Stimulated activated naive CD8-positive, alpha-beta T cell treated with anti-CD3 and anti-CD28 coated beads, Interleukin-15, Interleukin-2, amounts not matched to agents 100 U/mL and 50 U/mL, for 24 hours (primary cell): Measurements from ENCODE around the gene ASPG.

Experiments used
- ATAC-seq: fragments of 150-1000 bp; cut with Tn5 transposase; one replicate; pipeline ENCODE4 v1.10.0; 2021
- DNase-seq: peaks from one replicate; pipeline ENCODE4 v3.0.0; 2021

ASPG gene

GRCh38 chr14:104162495-104162894, 77.0 kb downstream of the ASPG start:
- ATAC-seq, result no peak
- DNase-seq, result no peak

- no peak for ATAC-seq
- no peak for DNase-seq
These were observed 78.0 kb downstream of the ASPG start for GRCh38 chr14:104163541-104163940.

GRCh38 chr14:104164041-104164440, 78.5 kb downstream of the ASPG start:
- ATAC-seq, result no peak
- no peak for DNase-seq

- ATAC-seq (no peak), DNase-seq (no peak)
These were observed 79.0 kb downstream of the ASPG start for GRCh38 chr14:104164512-104164911.
